ENCODE data around the gene ZNF569. TPM values are rescaled to one million over a fixed set of nuclear protein-coding genes. Genes with fewer than 3 reads are reported as not detected.
"Not testable (repeated sequence)": the region's sequence is repeated elsewhere in the genome, so short reads cannot be mapped to it uniquely, and the experiment has no call there.

ZNF569 gene
- total RNA-seq, 8 experiments from 2014 or later = 2.8 to 12.5 (median 11.3) TPM

GRCh38 chr19:37467608-37468090 lies 405 bp upstream of the ZNF569 start:
- peak overlapping the region; percentile 78 to 100 (median 92) for H3K4me3 ChIP-seq
- H3K4me1 ChIP-seq (replicated peaks in 1 of 2) = peaks cover 8 to 21% of the 10 kb centered on the region in 2 donors
- ATAC-seq (replicated peaks in 6 of 8) = no peak
- in situ Hi-C loops (cut with MboI; ENCODE audit: low pct_unique_long_range_greater_than_20kb in 2 of 9, low sequenced_read_pairs in 9 of 9, unreplicated experiment in 9 of 9) = no loop called here
- H3K27ac ChIP-seq = peak overlapping the region; percentile 17 to 97
- 28 to 92% (median 56%) methylated on average over 4 to 14 of the region's 18 CpGs for WGBS, 10 experiments

GRCh38 chr19:37466277-37466797 lies 907 bp downstream of the ZNF569 start:
- no peak for ATAC-seq (replicated peaks in 6 of 8)
- in situ Hi-C loops (cut with MboI; ENCODE audit: low pct_unique_long_range_greater_than_20kb in 2 of 9, low sequenced_read_pairs in 9 of 9, unreplicated experiment in 9 of 9) = no loop called here
- Histone ChIP-seq H3K27ac (peak overlapping the region; percentile 85 to 97), H3K4me3 (peak overlapping the region; percentile 78 to 100 (median 92)), H3K4me1 (replicated peaks in 1 of 2) (peaks cover 8 to 21% of the 10 kb centered on the region in 2 donors)
- WGBS, 10 experiments = 10 to 83% (median 58%) methylated on average over 3 to 20 of the region's 25 CpGs; no CpG with 5 or more reads in 1 of the 10 experiments

- H3K27ac ChIP-seq = no peak overlapping the region
- ATAC-seq (replicated peaks in 6 of 8) = no peak
- H3K4me3 ChIP-seq = no peak overlapping the region
- H3K4me1 ChIP-seq (replicated peaks in 1 of 2) = no peaks in the 10 kb centered on the region
- in situ Hi-C loops (cut with MboI; ENCODE audit: low pct_unique_long_range_greater_than_20kb in 2 of 9, low sequenced_read_pairs in 9 of 9, unreplicated experiment in 9 of 9) = no loop called here
- WGBS, 10 experiments = 72 to 100% (median 92%) methylated on average over 2 to 4 of the region's 4 CpGs
These were observed 14.6 kb downstream of the ZNF569 start for GRCh38 chr19:37452500-37453245.

GRCh38 chr19:37413313-37414084 lies 53.7 kb downstream of the ZNF569 start:
- no peaks in the 10 kb centered on the region for H3K4me1 ChIP-seq (replicated peaks in 1 of 2)
- H3K27ac ChIP-seq = no peak overlapping the region
- 20 to 100% (median 86%) methylated on average over 1 of the region's 1 CpG; no CpG with 5 or more reads in 1 of the 10 experiments for WGBS, 10 experiments
- no peak overlapping the region for H3K4me3 ChIP-seq
- in situ Hi-C loops (cut with MboI; ENCODE audit: low pct_unique_long_range_greater_than_20kb in 2 of 9, low sequenced_read_pairs in 9 of 9, unreplicated experiment in 9 of 9) = no loop called here
- no peak for ATAC-seq (replicated peaks in 6 of 8)

GRCh38 chr19:37412700-37413099 lies 54.5 kb downstream of the ZNF569 start:
- ATAC-seq (replicated peaks in 6 of 8) = no peak
- H3K4me1 ChIP-seq (replicated peaks in 1 of 2) = no peaks in the 10 kb centered on the region
- in situ Hi-C loops (cut with MboI; ENCODE audit: low pct_unique_long_range_greater_than_20kb in 2 of 9, low sequenced_read_pairs in 9 of 9, unreplicated experiment in 9 of 9) = no loop called here
- no peak overlapping the region for H3K27ac ChIP-seq
- H3K4me3 ChIP-seq = no peak overlapping the region
- 64 to 100% (median 89%) methylated on average over 1 to 2 of the region's 2 CpGs; no CpG with 5 or more reads in 2 of the 10 experiments for WGBS, 10 experiments

GRCh38 chr19:37406140-37406846 lies 61.0 kb downstream of the ZNF569 start:
- ATAC-seq (replicated peaks in 6 of 8); in situ Hi-C loops (cut with MboI; ENCODE audit: low pct_unique_long_range_greater_than_20kb in 2 of 9, low sequenced_read_pairs in 9 of 9, unreplicated experiment in 9 of 9); H3K4me1 ChIP-seq (replicated peaks in 1 of 2); H3K27ac ChIP-seq; H3K4me3 ChIP-seq: not testable (repeated sequence)
- 0 to 83% (median 49%) methylated on average over 1 to 3 of the region's 6 CpGs; no CpG with 5 or more reads in 4 of the 10 experiments for WGBS, 10 experiments

- in situ Hi-C loops (cut with MboI; ENCODE audit: low pct_unique_long_range_greater_than_20kb in 2 of 9, low sequenced_read_pairs in 9 of 9, unreplicated experiment in 9 of 9) = no loop called here
- no peak overlapping the region for H3K27ac ChIP-seq
- H3K4me1 ChIP-seq (replicated peaks in 1 of 2) = no peaks in the 10 kb centered on the region
- ATAC-seq (replicated peaks in 6 of 8) = no peak
- H3K4me3 ChIP-seq = no peak overlapping the region
- WGBS, 10 experiments = 60 to 100% (median 87%) methylated on average over 1 to 17 of the region's 34 CpGs; no CpG with 5 or more reads in 4 of the 10 experiments
These were observed 63.8 kb downstream of the ZNF569 start for GRCh38 chr19:37403403-37403802.

GRCh38 chr19:37401078-37401477 lies 66.2 kb downstream of the ZNF569 start:
- in situ Hi-C loops (cut with MboI; ENCODE audit: low pct_unique_long_range_greater_than_20kb in 2 of 9, low sequenced_read_pairs in 9 of 9, unreplicated experiment in 9 of 9) = no loop called here
- no peak for ATAC-seq (replicated peaks in 6 of 8)
- 29 to 100% (median 68%) methylated on average over 1 of the region's 1 CpG; no CpG with 5 or more reads in 1 of the 10 experiments for WGBS, 10 experiments

GRCh38 chr19:37391399-37391798 lies 75.8 kb downstream of the ZNF569 start:
- H3K27ac ChIP-seq; H3K4me1 ChIP-seq (replicated peaks in 1 of 2); H3K4me3 ChIP-seq; in situ Hi-C loops (cut with MboI; ENCODE audit: low pct_unique_long_range_greater_than_20kb in 2 of 9, low sequenced_read_pairs in 9 of 9, unreplicated experiment in 9 of 9); ATAC-seq (replicated peaks in 6 of 8): not testable (repeated sequence)
- 87 to 100% (median 100%) methylated on average over 2 to 5 of the region's 6 CpGs; no CpG with 5 or more reads in 1 of the 10 experiments for WGBS, 10 experiments

More at GRCh38 chr19:37401078-37401477, 66.2 kb downstream of the ZNF569 start:
- Histone ChIP-seq H3K4me3 (no peak overlapping the region), H3K27ac (no peak overlapping the region), H3K4me1 (replicated peaks in 1 of 2) (no peaks in the 10 kb centered on the region)

- Histone ChIP-seq H3K4me1 (replicated peaks in 1 of 2) (no peaks in the 10 kb centered on the region), H3K27ac (no peak overlapping the region), H3K4me3 (no peak overlapping the region)
- ATAC-seq (replicated peaks in 6 of 8) = no peak
- in situ Hi-C loops (cut with MboI; ENCODE audit: low pct_unique_long_range_greater_than_20kb in 2 of 9, low sequenced_read_pairs in 9 of 9, unreplicated experiment in 9 of 9) = no loop called here
- 80 to 100% (median 94%) methylated on average over 1 to 4 of the region's 4 CpGs; no CpG with 5 or more reads in 2 of the 10 experiments for WGBS, 10 experiments
These were observed 78.0 kb downstream of the ZNF569 start for GRCh38 chr19:37389234-37389633.

GRCh38 chr19:37370880-37371661 lies 96.2 kb downstream of the ZNF569 start, which contains the start of gene ZNF527:
TSS of gene ZNF527 (plus strand) at chr19:37371099. CDS start at chr19:37374199, 3,100 bp downstream.
- H3K4me1 ChIP-seq (replicated peaks in 1 of 2) = peaks cover 2 to 3% of the 10 kb centered on the region in 2 donors
- in situ Hi-C loops (cut with MboI; ENCODE audit: low pct_unique_long_range_greater_than_20kb in 2 of 9, low sequenced_read_pairs in 9 of 9, unreplicated experiment in 9 of 9) = no loop called here

More at GRCh38 chr19:37370880-37371661, 96.2 kb downstream of the ZNF569 start, which contains the start of gene ZNF527:
- H3K4me3 ChIP-seq = peak within 1 kb of the TSS; percentile 43 to 61 (median 53)
- peak within 1 kb of the TSS; percentile 82 to 91 for H3K27ac ChIP-seq
- peak; percentile 93 to 99 (median 98) for ATAC-seq (replicated peaks in 6 of 8)
- WGBS, 10 experiments = 0 to 18% (median 8%) methylated on average over 2 to 6 of the region's 58 CpGs; no CpG with 5 or more reads in 6 of the 10 experiments

Measured in motor neuron (in vitro differentiated cells).